Endodermal cell (in vitro differentiated cells): ENCODE results near the gene CD276. TPM values are rescaled to one million over a fixed set of nuclear protein-coding genes. Genes with fewer than 3 reads are reported as not detected.

Experiments used
- DNase-seq: peaks from one replicate; pipeline ENCODE4 v3.0.0-alpha.2; 2017
- H3K27ac ChIP-seq: 2 replicates; pipeline ENCODE4 v1.5.1; 2013; ENCODE audit warnings: mild to moderate bottlenecking, low read depth, low read length, moderate library complexity
- H3K27me3 ChIP-seq: 2 replicates; pipeline ENCODE4 v1.6.1; 2013; ENCODE audit warnings: mild to moderate bottlenecking, low read length, moderate library complexity; ENCODE audit not compliant: insufficient read depth, control insufficient read depth, poor library complexity, severe bottlenecking
- H3K36me3 ChIP-seq: 2 replicates; pipeline ENCODE4 v1.7.0; 2013; ENCODE audit warnings: mild to moderate bottlenecking, low read length, moderate library complexity; ENCODE audit not compliant: control insufficient read depth, insufficient read depth
- H3K4me1 ChIP-seq: one replicate; pipeline ENCODE4 v1.7.0; 2013; ENCODE audit warnings: low read length; ENCODE audit not compliant: control insufficient read depth, insufficient read depth
- H3K4me3 ChIP-seq: 2 replicates; pipeline ENCODE4 v1.5.1; 2013; ENCODE audit warnings: mild to moderate bottlenecking, low read length, moderate library complexity
- H3K9ac ChIP-seq: 2 replicates; pipeline ENCODE4 v1.6.1; 2013; ENCODE audit warnings: mild to moderate bottlenecking, low read length, moderate library complexity; ENCODE audit not compliant: poor library complexity, severe bottlenecking; ENCODE audit errors: extremely low read depth
- H3K9me3 ChIP-seq: 2 replicates; pipeline ENCODE4 v1.6.1; 2013; ENCODE audit warnings: mild to moderate bottlenecking, low read length, moderate library complexity; ENCODE audit not compliant: control insufficient read depth
- H3K27ac Mint-ChIP-seq: 2 replicates; pipeline ENCODE4 v1.8.0; 2020; ENCODE audit warnings: mixed read lengths
- H3K27me3 Mint-ChIP-seq: 2 replicates; pipeline ENCODE4 v1.8.0; 2021; ENCODE audit warnings: mild to moderate bottlenecking, mixed read lengths; ENCODE audit not compliant: insufficient read depth
- H3K36me3 Mint-ChIP-seq: 2 replicates; pipeline ENCODE4 v1.8.0; 2020; ENCODE audit warnings: low read depth, mixed read lengths
- H3K4me1 Mint-ChIP-seq: 2 replicates; pipeline ENCODE4 v1.8.0; 2020; ENCODE audit warnings: mixed read lengths
- H3K4me3 Mint-ChIP-seq: 2 replicates; pipeline ENCODE4 v1.8.0; 2020; ENCODE audit warnings: mild to moderate bottlenecking, moderate library complexity, mixed read lengths
- H3K9me3 Mint-ChIP-seq: 2 replicates; pipeline ENCODE4 v1.8.0; 2020; ENCODE audit warnings: mild to moderate bottlenecking, mixed read lengths
- CTCF ChIP-seq: fragments of 200-600 bp; sonication (generic); conservative IDR thresholded peaks from 2 replicates; pipeline ENCODE4 v1.5.0; 2021; ENCODE audit warnings: antibody characterized with exemption, mild to moderate bottlenecking
- WGBS, 2 experiments: methylation state at CpG; one replicate each; pipeline versions ENCODE4 v1.1.5 to v1.1.7; 2013; ENCODE audit warnings: missing lambda C conversion rate in 2 of 2, mixed read lengths in 1 of 2; ENCODE audit not compliant: insufficient coverage in 1 of 2, insufficient read length in 1 of 2; 5-methylcytosine and 5-hydroxymethylcytosine counted together
- total RNA-seq, 2 donors: library from RNA; stranded (reverse); fragmentation: NEBNext Ultra II Directional in 1 of 2; extraction: Animal tissue kit (Norgen Biotek cat#: 25700) in 1 of 2; gene quantifications; 2 replicates in 1 of 2; 3 replicates in 1 of 2; pipeline ENCODE4 v1.2.1, GENCODE V29; 2021

Gene CD276
- total RNA-seq, 2 donors from 2014 or later = 122 to 133 TPM

GRCh38 chr15:73681856-73682599 is 2.2 kb upstream of the CD276 start:
- H3K36me3 ChIP-seq = no peaks in the 10 kb centered on the region
- H3K9ac ChIP-seq = no peak overlapping the region
- no peak overlapping the region for H3K4me3 ChIP-seq
- Mint-ChIP-seq H3K27ac (no peak overlapping the region), H3K36me3 (no peaks in the 10 kb centered on the region), H3K27me3 (peaks cover 22% of the 10 kb centered on the region), H3K9me3 (no peaks in the 10 kb centered on the region), H3K4me1 (peaks cover 19% of the 10 kb centered on the region), H3K4me3 (no peak overlapping the region)
- DNase-seq = no peak
- H3K27ac ChIP-seq = no peak overlapping the region
- H3K4me1 ChIP-seq = peaks cover 4% of the 10 kb centered on the region
- no peaks in the 10 kb centered on the region for H3K9me3 ChIP-seq
- TF ChIP-seq CTCF = no peak
- 71 to 95% methylated on average over 1 to 3 of the region's 3 CpGs for WGBS, 2 experiments
- H3K27me3 ChIP-seq = peaks cover 39% of the 10 kb centered on the region

GRCh38 chr15:73682600-73683090 is 1.5 kb upstream of the CD276 start:
- no peak for DNase-seq
- TF ChIP-seq CTCF = no peak
- Mint-ChIP-seq H3K27me3 (peaks cover 22% of the 10 kb centered on the region), H3K4me1 (peaks cover 19% of the 10 kb centered on the region), H3K4me3 (peak overlapping the region; percentile 83), H3K9me3 (no peaks in the 10 kb centered on the region), H3K27ac (no peak overlapping the region), H3K36me3 (no peaks in the 10 kb centered on the region)
- no peak overlapping the region for H3K9ac ChIP-seq
- 93 to 95% methylated on average over 14 of the region's 14 CpGs for WGBS, 2 experiments
- no peaks in the 10 kb centered on the region for H3K36me3 ChIP-seq
- H3K9me3 ChIP-seq = no peaks in the 10 kb centered on the region
- H3K4me3 ChIP-seq = no peak overlapping the region
- H3K27ac ChIP-seq = no peak overlapping the region
- peaks cover 33% of the 10 kb centered on the region for H3K27me3 ChIP-seq
- H3K4me1 ChIP-seq = peaks cover 7% of the 10 kb centered on the region

- H3K9me3 Mint-ChIP-seq = no peaks in the 10 kb centered on the region
- Histone ChIP-seq H3K9ac (peak overlapping the region; percentile 77), H3K4me1 (peaks cover 7% of the 10 kb centered on the region), H3K27ac (no peak overlapping the region), H3K27me3 (peaks cover 28% of the 10 kb centered on the region), H3K9me3 (no peaks in the 10 kb centered on the region), H3K4me3 (peak overlapping the region; percentile 84), H3K36me3 (no peaks in the 10 kb centered on the region)
- 50 to 70% methylated on average over 2 to 7 of the region's 7 CpGs for WGBS, 2 experiments
- H3K27me3 Mint-ChIP-seq = peaks cover 22% of the 10 kb centered on the region
- no peaks in the 10 kb centered on the region for H3K36me3 Mint-ChIP-seq
- H3K27ac Mint-ChIP-seq = peak overlapping the region; percentile 92
- peak overlapping the region; percentile 83 for H3K4me3 Mint-ChIP-seq
- peak; percentile 72 for TF ChIP-seq CTCF
- H3K4me1 Mint-ChIP-seq = peaks cover 19% of the 10 kb centered on the region
- DNase-seq = no peak
Observed at GRCh38 chr15:73683257-73683776, 866 bp upstream of the CD276 start.
